Psoas muscle (tissue), 8 donors: ENCODE results near the gene CDKL4. TPM values are rescaled to one million over a fixed set of nuclear protein-coding genes. Genes with fewer than 3 reads are reported as not detected.

ENCODE experiments used
- ATAC-seq, 4 donors: fragments of 200-7000 bp; cut with Tn5 transposase; one replicate each; pipeline ENCODE4 v1.9.1; 2020; ENCODE audit warnings: moderate library complexity in 3 of 4, mild to moderate bottlenecking in 2 of 4
- DNase-seq, 2 donors: peaks; one replicate each; pipeline ENCODE4 v3.0.0-alpha.2; 2020
- H3K27ac ChIP-seq: fragments of 200-600 bp; one replicate; pipeline ENCODE4 v1.8.0; 2022
- H3K27me3 ChIP-seq, 3 donors: fragments of 200-600 bp in 1 of 3; one replicate each; pipeline versions ENCODE4 v1.6.1 to v1.8.0; 2013 to 2022; ENCODE audit warnings: low read length in 2 of 3, mild to moderate bottlenecking in 2 of 3, moderate library complexity in 1 of 3; ENCODE audit not compliant: insufficient read depth in 3 of 3
- H3K36me3 ChIP-seq, 2 donors: fragments of 200-600 bp in 1 of 2; one replicate each; pipeline versions ENCODE4 v1.6.1 to v1.8.0; 2013 to 2022; ENCODE audit warnings: low read depth in 1 of 2, mild to moderate bottlenecking in 1 of 2, moderate library complexity in 1 of 2; ENCODE audit not compliant: insufficient read depth in 1 of 2
- H3K4me1 ChIP-seq: fragments of 200-600 bp; one replicate; pipeline ENCODE4 v1.8.0; 2022
- H3K4me3 ChIP-seq: fragments of 200-600 bp; one replicate; pipeline ENCODE4 v1.8.0; 2022; ENCODE audit warnings: mild to moderate bottlenecking
- H3K9me3 ChIP-seq: fragments of 200-600 bp; one replicate; pipeline ENCODE4 v1.8.0; 2022
- WGBS, 3 donors: extraction: QIAGEN DNeasy Blood & Tissue Kit; methylation state at CpG; one replicate each; pipeline versions ENCODE4 v1.1.6 to v1.1.7; 2013; 5-methylcytosine and 5-hydroxymethylcytosine counted together
- intact Hi-C, 2 donors: fragments of 100-400 bp; cut with DNase I; formaldehyde crosslinking; loops; one replicate each; pipeline versions ENCODE4 v1.11.0 to v1.14.2; 2022
- polyA plus RNA-seq, 3 donors: library from polyadenylated mRNA; stranded (reverse); fragments of 200-250 nt; gene quantifications; one replicate each; pipeline ENCODE4 v1.2.3, GENCODE V29; 2013
- total RNA-seq, 4 donors: library from RNA; stranded (reverse); fragmentation: NEBNext Ultra II Directional in 2 of 4; extraction: Animal tissue kit (Norgen Biotek cat#: 25700) in 2 of 4; gene quantifications; one replicate each; pipeline versions ENCODE4 v1.2.1 to v1.2.4, GENCODE V29; 2021 to 2023
- TF ChIP-seq, protein P1 (sequence below): fragments of 200-600 bp; IDR thresholded peaks from one replicate; pipeline ENCODE4 v1.8.0; 2022; ENCODE audit warnings: antibody characterized with exemption
- donor health status: healthy with polysubstance abuse.
- donor health status: DM: no; HTN: no; CAD: no; lungs with moderate emphysema.
- donor health status: Bipolar disorder and iron deficiency.
- donor health status: healthy.
- donor health status: DM: yes; HTN: yes; CAD: no.
- donor health status: DM: no; HTN: no; CAD: no.
- donor health status: DM: no; HTN: no; CAD: no.
- donor health status: DM: yes; HTN: yes; CAD: no.

The CDKL4 gene
- total and polyA plus RNA-seq, 7 donors = 0.06 to 0.99 (median 0.44) TPM; not detected in 3

- ATAC-seq (no peak), DNase-seq (no peak)
- H3K4me1 ChIP-seq = peaks cover 18% of the 10 kb centered on the region
- no peaks in the 10 kb centered on the region for H3K9me3 ChIP-seq
- intact Hi-C loops = no loop called here
- no peak overlapping the region for H3K27ac ChIP-seq
- no peaks in the 10 kb centered on the region for H3K27me3 ChIP-seq
- H3K4me3 ChIP-seq = no peak overlapping the region
- TF ChIP-seq, protein P1, sequence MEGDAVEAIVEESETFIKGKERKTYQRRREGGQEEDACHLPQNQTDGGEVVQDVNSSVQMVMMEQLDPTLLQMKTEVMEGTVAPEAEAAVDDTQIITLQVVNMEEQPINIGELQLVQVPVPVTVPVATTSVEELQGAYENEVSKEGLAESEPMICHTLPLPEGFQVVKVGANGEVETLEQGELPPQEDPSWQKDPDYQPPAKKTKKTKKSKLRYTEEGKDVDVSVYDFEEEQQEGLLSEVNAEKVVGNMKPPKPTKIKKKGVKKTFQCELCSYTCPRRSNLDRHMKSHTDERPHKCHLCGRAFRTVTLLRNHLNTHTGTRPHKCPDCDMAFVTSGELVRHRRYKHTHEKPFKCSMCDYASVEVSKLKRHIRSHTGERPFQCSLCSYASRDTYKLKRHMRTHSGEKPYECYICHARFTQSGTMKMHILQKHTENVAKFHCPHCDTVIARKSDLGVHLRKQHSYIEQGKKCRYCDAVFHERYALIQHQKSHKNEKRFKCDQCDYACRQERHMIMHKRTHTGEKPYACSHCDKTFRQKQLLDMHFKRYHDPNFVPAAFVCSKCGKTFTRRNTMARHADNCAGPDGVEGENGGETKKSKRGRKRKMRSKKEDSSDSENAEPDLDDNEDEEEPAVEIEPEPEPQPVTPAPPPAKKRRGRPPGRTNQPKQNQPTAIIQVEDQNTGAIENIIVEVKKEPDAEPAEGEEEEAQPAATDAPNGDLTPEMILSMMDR = no peak
- 81 to 94% (median 90%) methylated on average over 5 of the region's 5 CpGs for WGBS, 3 donors
- no peaks in the 10 kb centered on the region for H3K36me3 ChIP-seq
These were observed 107.0 kb downstream of the CDKL4 start for GRCh38 chr2:39136799-39137198.

DNA sequence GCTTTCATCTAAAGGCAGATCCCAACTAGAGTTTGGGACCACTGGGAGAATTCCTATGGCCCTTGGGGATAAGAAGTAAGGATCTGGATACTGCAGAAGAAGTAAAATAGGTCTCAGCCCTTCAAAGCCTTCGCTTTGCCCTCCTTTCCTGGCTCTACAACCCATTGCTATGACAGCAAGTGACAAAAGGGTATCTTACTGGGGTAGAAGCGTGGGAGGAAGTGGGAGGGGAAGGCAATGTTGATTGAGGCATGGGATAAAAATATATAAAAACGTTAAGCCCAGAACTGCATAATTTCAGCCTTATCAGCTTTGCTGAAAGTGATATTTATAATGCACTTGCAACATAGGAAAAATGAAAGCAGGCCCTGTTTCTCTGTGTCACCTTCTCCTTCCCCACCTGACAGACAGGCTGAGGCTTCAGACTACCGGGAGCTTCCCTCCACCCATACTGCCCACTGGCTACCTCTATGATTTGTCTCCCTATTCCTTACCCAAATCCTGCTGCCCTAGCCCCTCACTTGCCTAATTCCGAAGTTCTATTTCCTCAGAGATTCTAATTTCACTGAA is 108.0 kb downstream of the CDKL4 start:
- TF ChIP-seq, protein P1 = no peak
- no peaks in the 10 kb centered on the region for H3K27me3 ChIP-seq
- intact Hi-C loops = no loop called here
- H3K36me3 ChIP-seq = no peaks in the 10 kb centered on the region
- no peak for DNase-seq
- no peak for ATAC-seq
- peaks cover 8% of the 10 kb centered on the region for H3K4me1 ChIP-seq
- no peak overlapping the region for H3K4me3 ChIP-seq
- no peak overlapping the region for H3K27ac ChIP-seq
- 81 to 93% (median 84%) methylated on average over 5 of the region's 5 CpGs for WGBS, 3 donors
- H3K9me3 ChIP-seq = no peaks in the 10 kb centered on the region

- H3K4me3 ChIP-seq = no peak overlapping the region
- no peaks in the 10 kb centered on the region for H3K4me1 ChIP-seq
- H3K36me3 ChIP-seq = no peaks in the 10 kb centered on the region
- intact Hi-C loops = no loop called here
- no peaks in the 10 kb centered on the region for H3K9me3 ChIP-seq
- no peak for DNase-seq
- no peaks in the 10 kb centered on the region for H3K27me3 ChIP-seq
- 82 to 88% (median 88%) methylated on average over 3 of the region's 3 CpGs for WGBS, 3 donors
- TF ChIP-seq, protein P1 = no peak
- no peak overlapping the region for H3K27ac ChIP-seq
- no peak for ATAC-seq
These were observed 110.4 kb downstream of the CDKL4 start for GRCh38 chr2:39133215-39133851.

- intact Hi-C loops = no loop called here
- TF ChIP-seq, protein P1 = no peak
- H3K4me1 ChIP-seq = peaks cover 5% of the 10 kb centered on the region
These were observed 114.8 kb downstream of the CDKL4 start for GRCh38 chr2:39128919-39129391.

More at GRCh38 chr2:39128919-39129391, 114.8 kb downstream of the CDKL4 start:
- ATAC-seq (no peak), DNase-seq (no peak)
- H3K4me3 ChIP-seq = no peak overlapping the region
- H3K9me3 ChIP-seq = no peaks in the 10 kb centered on the region
- no peak overlapping the region for H3K27ac ChIP-seq
- no peaks in the 10 kb centered on the region for H3K36me3 ChIP-seq
- H3K27me3 ChIP-seq = no peaks in the 10 kb centered on the region
- WGBS, 3 donors = 89 to 93% (median 90%) methylated on average over 1 of the region's 1 CpG
